Activated CD4-positive, CD25-positive, alpha-beta regulatory T cell treated with anti-CD3 and anti-CD28 coated beads, Interleukin-2, amount 50 U/mL, for 72 hours (primary cell): ENCODE data around the gene HMGCLL1.

Experiments used
- DNase-seq: peaks from one replicate; pipeline ENCODE4 v3.0.0; 2021

HMGCLL1 gene

DNA sequence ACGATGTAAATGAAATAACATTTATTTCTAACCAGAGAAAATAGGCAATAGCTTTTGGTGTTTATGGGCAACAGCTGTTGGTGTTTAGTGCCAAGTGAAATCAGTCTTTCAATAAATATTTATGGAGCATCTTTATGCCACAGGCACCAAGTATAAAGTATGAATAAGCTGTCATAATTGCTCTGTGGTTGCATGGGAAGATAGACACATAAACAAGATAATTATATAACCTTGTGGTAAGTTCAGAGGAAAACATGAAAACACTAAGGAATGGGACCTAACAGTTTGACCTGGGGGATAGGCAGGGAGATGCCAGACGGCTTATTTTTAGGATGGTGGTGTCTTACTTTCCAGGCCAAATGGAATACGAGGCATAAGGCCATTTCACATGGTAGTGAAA is 140.8 kb downstream of the HMGCLL1 start:
- DNase-seq, result no peak

DNA sequence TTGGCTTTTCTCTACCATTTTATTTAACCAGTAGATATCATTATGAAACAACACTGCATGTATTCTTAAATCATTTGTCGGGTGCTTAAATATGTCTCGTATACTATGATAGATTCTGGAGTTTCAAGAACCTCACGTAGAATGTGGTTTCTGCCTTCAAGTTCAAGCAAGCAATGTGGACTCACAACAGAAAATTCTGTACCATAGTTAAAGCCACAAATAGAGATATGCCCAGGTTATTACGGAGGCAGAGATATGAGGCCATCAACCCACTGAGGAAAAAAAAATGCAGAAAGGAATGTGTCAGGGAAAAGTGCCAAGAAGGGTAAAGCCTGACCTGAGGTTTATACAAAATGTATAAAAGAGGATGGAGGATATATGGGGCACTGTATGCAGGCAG is 141.9 kb downstream of the HMGCLL1 start:
- no peak for DNase-seq

DNA sequence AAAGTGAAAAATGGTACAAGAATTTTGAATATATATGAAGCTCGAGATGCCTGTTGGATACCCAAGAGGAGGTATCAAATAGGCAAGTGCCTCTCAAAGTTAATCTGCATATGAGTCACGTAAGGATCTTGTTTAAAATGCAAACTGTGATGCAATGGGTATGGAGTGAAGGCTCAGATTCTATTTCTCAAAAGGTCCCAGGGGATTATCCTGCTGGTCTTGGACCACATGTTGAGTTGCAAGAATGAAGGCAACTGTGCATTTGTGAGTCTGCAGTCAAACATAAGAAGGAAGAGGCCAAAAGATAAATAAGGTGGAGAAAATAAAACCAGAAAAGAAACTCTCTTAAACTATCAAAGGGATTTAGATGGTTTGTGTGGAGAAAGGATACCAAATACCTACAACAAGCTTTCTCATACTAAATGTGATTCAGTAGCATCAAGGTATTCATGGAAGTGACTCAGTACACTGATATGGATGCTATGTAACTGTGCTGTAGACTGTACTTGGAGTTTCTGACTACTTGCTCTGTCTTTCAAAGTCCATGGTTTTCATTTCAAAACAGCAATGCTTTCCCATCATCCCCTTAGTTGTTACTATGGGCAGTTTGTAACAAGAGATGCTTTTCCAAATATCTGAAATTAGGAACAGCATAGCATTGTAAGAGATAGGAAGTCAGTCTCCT is 145.4 kb downstream of the HMGCLL1 start:
- DNase-seq, result no peak

DNA sequence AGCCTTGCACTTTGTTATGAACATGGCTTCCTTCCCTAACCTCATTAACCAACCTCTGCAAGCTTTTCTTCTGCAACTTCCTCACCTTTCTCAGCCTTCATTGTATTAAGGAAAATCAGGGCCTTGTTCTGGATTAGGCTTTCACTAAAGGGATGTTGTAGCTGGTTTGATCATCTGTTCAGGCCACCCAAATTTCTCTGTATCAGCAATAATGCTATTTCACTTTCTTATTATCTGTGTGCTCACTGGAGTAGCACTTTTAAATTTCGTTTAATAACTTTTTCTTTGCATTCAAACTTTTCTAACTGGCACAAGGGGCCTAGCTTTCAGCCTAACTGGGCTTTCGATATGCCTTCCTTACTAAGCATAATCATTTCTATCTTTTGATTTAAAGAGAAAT is 155.1 kb downstream of the HMGCLL1 start:
- DNase-seq, result no peak

DNA sequence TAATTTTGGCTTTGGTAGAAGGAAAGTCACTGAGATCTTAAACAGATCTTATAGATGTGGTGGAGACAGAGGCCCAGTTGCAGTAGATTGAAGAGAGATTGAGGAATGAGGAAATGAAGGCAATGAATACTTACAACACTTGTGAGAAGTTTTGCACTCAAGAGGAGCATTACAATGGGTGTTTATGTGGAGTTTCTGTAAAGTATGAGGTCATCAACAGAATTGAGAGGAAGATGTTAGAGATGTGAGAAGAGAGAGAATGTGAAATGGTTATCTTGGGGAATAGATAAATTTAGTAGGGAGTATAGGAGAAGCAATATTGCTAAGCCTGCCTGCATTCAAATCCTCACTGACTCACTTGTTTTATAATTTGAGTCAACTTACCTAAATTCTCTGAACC is 168.3 kb downstream of the HMGCLL1 start:
- DNase-seq, result no peak

DNA sequence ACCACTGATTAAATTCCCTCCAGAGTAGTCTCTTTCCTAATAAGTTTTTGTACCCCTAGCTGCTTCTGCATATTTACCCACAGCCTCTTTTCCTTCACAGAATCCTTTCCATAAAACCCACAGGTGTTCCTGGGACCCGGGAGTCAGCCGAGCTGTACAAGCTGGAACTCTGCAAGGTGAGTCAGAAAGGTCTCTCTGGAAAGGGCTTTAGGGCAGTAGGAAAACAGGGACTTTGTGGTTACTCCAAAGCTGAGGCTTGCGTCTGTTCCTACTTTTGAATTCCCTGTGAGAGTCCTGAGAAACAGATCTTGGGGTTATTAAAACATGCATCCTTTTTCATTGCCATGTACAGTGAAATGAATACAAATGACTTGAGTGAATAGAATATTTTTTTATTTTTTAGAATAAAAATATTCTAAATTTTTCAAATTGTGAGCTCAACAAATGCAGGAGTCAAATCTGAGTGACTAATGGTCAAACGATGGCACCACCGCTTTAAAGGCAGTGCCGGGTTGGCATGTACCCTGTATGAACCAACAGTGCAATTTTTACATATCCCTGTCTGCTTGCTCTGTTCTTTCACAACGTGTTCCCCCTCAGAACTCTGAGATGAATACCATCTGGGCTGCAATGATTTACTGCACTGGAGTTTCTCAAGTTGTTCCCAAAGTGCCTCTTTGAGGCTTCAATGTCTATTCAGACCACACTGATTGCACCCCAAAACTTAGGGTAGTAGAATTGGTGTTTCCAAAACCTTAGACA is 173.3 kb downstream of the HMGCLL1 start:
- DNase-seq, result no peak

DNA sequence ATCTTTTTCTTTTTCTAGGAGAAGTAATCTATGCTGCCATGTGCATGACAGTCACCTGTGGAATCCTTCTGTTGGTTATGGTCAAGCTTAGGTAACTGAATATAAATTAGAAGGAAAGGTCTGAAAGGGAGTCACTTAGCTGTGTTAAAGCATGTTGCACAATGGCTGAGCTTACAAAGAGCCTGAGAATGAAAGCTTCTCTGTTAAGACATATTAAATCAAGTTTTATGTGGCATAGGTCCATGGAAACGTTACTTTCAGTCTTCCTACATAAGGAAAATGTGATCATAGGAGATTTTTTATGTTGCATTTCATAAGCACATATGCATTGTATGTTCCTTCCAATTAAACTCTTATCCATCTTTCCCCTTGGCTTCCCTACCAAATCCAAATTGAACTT is 179.6 kb downstream of the HMGCLL1 start:
- DNase-seq, result no peak

DNA sequence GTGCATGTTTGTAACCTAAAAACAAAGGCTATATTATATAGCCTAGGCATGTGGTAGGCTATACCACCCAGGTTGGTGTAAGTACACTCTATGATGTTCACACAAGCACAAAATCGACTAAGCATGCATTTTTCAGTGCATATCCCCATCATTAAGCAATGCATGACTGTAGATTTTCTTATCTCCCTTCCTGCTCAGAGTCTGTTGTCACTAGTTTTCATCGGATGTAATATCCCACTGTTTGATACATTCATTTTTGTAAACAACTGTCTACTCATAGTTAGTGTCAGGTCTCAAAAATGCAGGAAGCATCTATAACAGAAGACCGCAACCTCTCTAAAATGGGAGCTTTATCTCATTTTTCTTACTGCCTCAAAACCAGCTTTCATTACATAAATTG is 181.0 kb downstream of the HMGCLL1 start:
- DNase-seq, result no peak

DNA sequence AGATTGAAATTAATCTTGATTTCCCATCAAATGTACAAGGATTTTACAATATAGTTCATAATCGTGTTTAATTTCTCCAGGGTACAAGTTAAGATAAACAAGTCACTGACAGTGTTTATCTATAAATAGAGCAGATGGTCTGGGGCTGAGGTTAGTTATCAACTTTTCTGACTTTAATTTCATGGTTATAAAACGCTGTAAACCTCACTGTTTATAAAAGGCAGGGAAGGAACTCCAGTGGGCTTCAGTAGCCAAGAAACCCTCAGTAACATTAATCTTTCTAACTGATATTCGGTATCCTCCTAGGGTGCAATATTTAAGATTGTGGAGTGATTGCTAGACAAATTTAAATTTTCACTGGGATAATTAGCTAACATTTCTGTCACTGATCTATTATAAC is 183.1 kb downstream of the HMGCLL1 start:
- DNase-seq, result no peak

DNA sequence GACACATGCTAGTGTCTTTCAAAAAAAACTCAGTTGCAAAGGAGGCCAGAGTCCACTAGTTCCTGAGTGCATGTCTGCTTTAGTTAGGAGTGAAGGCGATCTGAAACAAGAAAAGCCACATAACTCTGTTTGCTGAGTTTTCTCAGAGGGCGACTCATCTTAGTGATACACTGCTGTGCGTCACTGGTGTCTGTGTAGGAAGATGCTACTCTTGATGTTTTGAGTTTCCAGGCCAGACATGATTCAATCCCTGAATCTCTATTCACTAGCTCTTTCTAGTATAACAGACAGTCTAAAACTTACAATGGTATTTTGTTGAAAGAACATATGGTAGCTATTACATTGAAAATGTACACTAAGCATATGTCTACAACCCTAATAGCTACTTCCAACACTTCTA is 190.8 kb downstream of the HMGCLL1 start:
- no peak for DNase-seq
